Liver (tissue), 9 donors: ENCODE measurements around the gene ADSS2. TPM values are rescaled to one million over a fixed set of nuclear protein-coding genes. Genes with fewer than 3 reads are reported as not detected.

Source experiments
- DNase-seq: peaks from one replicate; pipeline ENCODE4 v3.0.0-alpha.2; 2017; ENCODE audit warnings: low spot score
- H3K27ac ChIP-seq, 2 donors: one replicate each; pipeline ENCODE4 v1.7.0; 2013; ENCODE audit warnings: inconsistent platforms in 2 of 2, low read length in 2 of 2, control low read depth in 1 of 2, low read depth in 1 of 2, mild to moderate bottlenecking in 1 of 2
- H3K27me3 ChIP-seq, 4 donors: one replicate each; pipeline versions ENCODE4 v1.6.1 to v1.7.0; 2013; ENCODE audit warnings: low read length in 3 of 4, inconsistent platforms in 1 of 4, mild to moderate bottlenecking in 1 of 4, moderate library complexity in 1 of 4; ENCODE audit not compliant: control insufficient read depth in 4 of 4, insufficient read depth in 4 of 4
- H3K36me3 ChIP-seq, 4 donors: one replicate each; pipeline versions ENCODE4 v1.6.1 to v1.7.0; 2013; ENCODE audit warnings: low read length in 3 of 4, mild to moderate bottlenecking in 3 of 4, low read depth in 1 of 4, moderate library complexity in 1 of 4; ENCODE audit not compliant: control insufficient read depth in 4 of 4, insufficient read depth in 3 of 4
- H3K4me1 ChIP-seq, 4 donors: one replicate each; pipeline versions ENCODE4 v1.6.1 to v1.7.0; 2013; ENCODE audit warnings: low read length in 3 of 4, mild to moderate bottlenecking in 3 of 4, moderate library complexity in 1 of 4; ENCODE audit not compliant: control insufficient read depth in 4 of 4, insufficient read depth in 4 of 4
- H3K4me3 ChIP-seq, 3 donors: one replicate each; pipeline versions ENCODE4 v1.6.1 to v1.7.0; 2013; ENCODE audit warnings: low read length in 3 of 3, control low read depth in 1 of 3, low read depth in 1 of 3, mild to moderate bottlenecking in 1 of 3
- H3K9ac ChIP-seq, 2 donors: one replicate each; pipeline ENCODE4 v1.7.0; 2013; ENCODE audit warnings: low read length in 2 of 2, mild to moderate bottlenecking in 2 of 2, moderate library complexity in 2 of 2, control low read depth in 1 of 2, low read depth in 1 of 2
- H3K9me3 ChIP-seq, 4 donors: one replicate each; pipeline versions ENCODE4 v1.6.1 to v1.7.0; 2013; ENCODE audit warnings: low read length in 3 of 4; ENCODE audit not compliant: control insufficient read depth in 4 of 4
- EGR1 ChIP-seq, 2 donors: IDR thresholded peaks; 2 replicates each; pipeline ENCODE4 v1.6.1; 2016 to 2018; ENCODE audit warnings: antibody characterized with exemption in 2 of 2, low read depth in 2 of 2
- FOXA1 ChIP-seq: IDR thresholded peaks from 2 replicates; pipeline ENCODE4 v1.6.1; 2016; ENCODE audit warnings: antibody characterized with exemption
- FOXA2 ChIP-seq: IDR thresholded peaks from 2 replicates; pipeline ENCODE4 v1.6.1; 2016; ENCODE audit warnings: antibody characterized with exemption
- GABPA ChIP-seq, 2 donors: IDR thresholded peaks in 1 of 2; conservative IDR thresholded peaks in 1 of 2; 2 replicates each; pipeline ENCODE4 v1.6.1; 2016; ENCODE audit warnings: antibody characterized with exemption in 2 of 2, mild to moderate bottlenecking in 1 of 2, moderate library complexity in 1 of 2
- HNF4A ChIP-seq, 2 donors: conservative IDR thresholded peaks; 2 replicates each; pipeline ENCODE4 v1.6.1; 2016; ENCODE audit warnings: antibody characterized with exemption in 2 of 2, mild to moderate bottlenecking in 2 of 2
- HNF4G ChIP-seq: IDR thresholded peaks from 2 replicates; pipeline ENCODE4 v1.6.1; 2016; ENCODE audit warnings: antibody characterized with exemption
- JUND ChIP-seq, 2 donors: IDR thresholded peaks; 2 replicates each; pipeline ENCODE4 v1.6.1; 2016; ENCODE audit warnings: antibody characterized with exemption in 2 of 2
- NR2F2 ChIP-seq: IDR thresholded peaks from 2 replicates; pipeline ENCODE4 v1.6.1; 2016; ENCODE audit warnings: antibody characterized with exemption
- RAD21 ChIP-seq, 2 donors: IDR thresholded peaks; 2 replicates each; pipeline ENCODE4 v1.6.1; 2016; ENCODE audit warnings: antibody characterized with exemption in 2 of 2, mild to moderate bottlenecking in 2 of 2
- RXRA ChIP-seq, 2 donors: IDR thresholded peaks; 2 replicates each; pipeline ENCODE4 v1.6.1; 2017 to 2018; ENCODE audit warnings: antibody characterized with exemption in 2 of 2, mild to moderate bottlenecking in 1 of 2
- SP1 ChIP-seq: IDR thresholded peaks from 2 replicates; pipeline ENCODE4 v1.6.1; 2018; ENCODE audit warnings: antibody characterized with exemption, mild to moderate bottlenecking
- TAF1 ChIP-seq: conservative IDR thresholded peaks from 2 replicates; pipeline ENCODE4 v1.6.1; 2016; ENCODE audit warnings: antibody characterized with exemption, mild to moderate bottlenecking
- YY1 ChIP-seq: IDR thresholded peaks from 2 replicates; pipeline ENCODE4 v1.6.1; 2016; ENCODE audit warnings: antibody characterized with exemption, mild to moderate bottlenecking
- WGBS: extraction: QIAGEN DNeasy Blood & Tissue Kit; methylation state at CpG from one replicate; pipeline ENCODE4 v1.1.7; 2013; 5-methylcytosine and 5-hydroxymethylcytosine counted together
- polyA plus RNA-seq, 2 donors: library from polyadenylated mRNA; stranded (reverse) in 1 of 2; unstranded in 1 of 2; fragments of 200-250 nt in 1 of 2; fragments of >200 nt in 1 of 2; fragmentation: Nextera tagmentation in 1 of 2; extraction: Ambion mirVana in 1 of 2; gene quantifications; one replicate each; pipeline versions ENCODE4 v1.2.1 to v1.2.3, GENCODE V29; 2013 to 2015
- total RNA-seq, 2 donors: library from RNA; depleted of rRNA; stranded (reverse); fragments of >200 nt; gene quantifications; one replicate each; pipeline ENCODE4 v1.2.3, GENCODE V29; 2014
- TF ChIP-seq, protein P1 (sequence below): fragments of 150-350 bp; IDR thresholded peaks from 2 replicates; pipeline ENCODE4 v1.5.1; 2017; ENCODE audit warnings: improper control_type of control experiment, low read depth, low read length; ENCODE audit not compliant: missing input control
- TF ChIP-seq, protein P2 (sequence below): IDR thresholded peaks from 2 replicates; pipeline ENCODE4 v1.6.1; 2016; ENCODE audit warnings: antibody characterized with exemption
- TF ChIP-seq, protein P3 (sequence below): IDR thresholded peaks from 2 replicates; pipeline ENCODE4 v1.6.1; 2016; ENCODE audit warnings: antibody characterized with exemption
- TF ChIP-seq, protein P4 (sequence below): IDR thresholded peaks from 2 replicates; pipeline ENCODE4 v1.6.1; 2016; ENCODE audit warnings: antibody characterized with exemption, mild to moderate bottlenecking
- TF ChIP-seq, protein P5 (sequence below): IDR thresholded peaks from 2 replicates; pipeline ENCODE4 v1.6.1; 2016; ENCODE audit warnings: antibody characterized with exemption
- donor health status: healthy.
- donor health status: healthy.
- donor health status: healthy.
- donor health status: healthy.
- donor health status: healthy.

Gene ADSS2
- total and polyA plus RNA-seq, 4 donors, result 7.3 to 17.3 (median 12.6) TPM

DNA sequence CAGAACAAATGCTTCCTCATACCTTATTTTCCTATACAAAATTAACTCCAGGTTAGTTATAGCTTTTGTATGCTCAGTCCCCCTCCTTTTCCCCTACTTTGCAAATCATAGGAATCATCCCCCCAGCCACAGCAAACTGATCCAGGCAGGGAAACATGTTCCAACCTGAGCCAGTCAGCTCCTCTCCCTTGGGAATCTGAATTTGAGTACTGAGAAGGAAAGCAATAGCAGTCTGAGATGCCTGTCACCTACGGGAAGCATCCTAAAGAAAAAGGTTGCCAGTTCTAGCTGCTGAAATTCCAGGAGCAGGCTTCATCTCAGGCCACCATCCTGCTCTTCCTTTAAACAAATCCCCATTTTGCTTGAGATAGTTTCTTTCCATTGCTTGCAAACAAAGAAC is 6.9 kb downstream of the ADSS2 start (continued):
- no peak for TF ChIP-seq JUND (IDR thresholded peaks at IDR 0.05)
- TF ChIP-seq, protein P1, sequence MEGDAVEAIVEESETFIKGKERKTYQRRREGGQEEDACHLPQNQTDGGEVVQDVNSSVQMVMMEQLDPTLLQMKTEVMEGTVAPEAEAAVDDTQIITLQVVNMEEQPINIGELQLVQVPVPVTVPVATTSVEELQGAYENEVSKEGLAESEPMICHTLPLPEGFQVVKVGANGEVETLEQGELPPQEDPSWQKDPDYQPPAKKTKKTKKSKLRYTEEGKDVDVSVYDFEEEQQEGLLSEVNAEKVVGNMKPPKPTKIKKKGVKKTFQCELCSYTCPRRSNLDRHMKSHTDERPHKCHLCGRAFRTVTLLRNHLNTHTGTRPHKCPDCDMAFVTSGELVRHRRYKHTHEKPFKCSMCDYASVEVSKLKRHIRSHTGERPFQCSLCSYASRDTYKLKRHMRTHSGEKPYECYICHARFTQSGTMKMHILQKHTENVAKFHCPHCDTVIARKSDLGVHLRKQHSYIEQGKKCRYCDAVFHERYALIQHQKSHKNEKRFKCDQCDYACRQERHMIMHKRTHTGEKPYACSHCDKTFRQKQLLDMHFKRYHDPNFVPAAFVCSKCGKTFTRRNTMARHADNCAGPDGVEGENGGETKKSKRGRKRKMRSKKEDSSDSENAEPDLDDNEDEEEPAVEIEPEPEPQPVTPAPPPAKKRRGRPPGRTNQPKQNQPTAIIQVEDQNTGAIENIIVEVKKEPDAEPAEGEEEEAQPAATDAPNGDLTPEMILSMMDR, result no peak
- no peak for TF ChIP-seq FOXA2
- TF ChIP-seq, protein P2, sequence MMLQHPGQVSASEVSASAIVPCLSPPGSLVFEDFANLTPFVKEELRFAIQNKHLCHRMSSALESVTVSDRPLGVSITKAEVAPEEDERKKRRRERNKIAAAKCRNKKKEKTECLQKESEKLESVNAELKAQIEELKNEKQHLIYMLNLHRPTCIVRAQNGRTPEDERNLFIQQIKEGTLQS, result no peak
- no peak for TF ChIP-seq GABPA (IDR thresholded peaks at IDR 0.05 in 1 of 2, conservative IDR thresholded peaks at IDR 0.05 in 1 of 2)
- TF ChIP-seq HNF4G, result no peak

DNA sequence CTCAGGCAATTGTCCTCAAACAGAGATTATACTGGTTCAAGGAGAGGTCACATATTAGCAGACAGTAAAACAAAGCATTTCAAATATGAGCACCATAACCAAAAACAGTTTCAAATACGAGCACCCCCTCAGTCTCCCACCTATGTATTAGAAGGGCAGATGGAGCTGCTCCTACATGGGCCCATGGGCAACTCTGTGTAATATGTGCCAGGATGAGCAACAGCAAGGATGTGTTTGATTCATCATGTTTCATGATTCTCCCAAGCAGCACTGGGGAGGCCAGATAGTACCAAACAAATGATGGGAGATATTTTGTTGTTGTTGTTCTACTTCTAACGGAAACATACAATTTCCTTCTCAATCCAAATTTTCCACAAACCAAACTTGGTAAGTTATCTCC is 8.9 kb downstream of the ADSS2 start:
- no peak for DNase-seq
- Histone ChIP-seq H3K27ac (no peak overlapping the region), H3K9me3 (no peaks in the 10 kb centered on the region), H3K9ac (no peak overlapping the region), H3K4me3 (no peak overlapping the region), H3K36me3 (peaks cover 0 to 2% (median 0%) of the 10 kb centered on the region in 4 donors), H3K27me3 (no peaks in the 10 kb centered on the region), H3K4me1 (peaks cover 0 to 4% (median 0%) of the 10 kb centered on the region in 4 donors)
- 90% methylated on average over 2 of the region's 2 CpGs for WGBS
- no peak for TF ChIP-seq NR2F2
- TF ChIP-seq YY1, result no peak
- no peak for TF ChIP-seq TAF1
- no peak for TF ChIP-seq JUND (IDR thresholded peaks at IDR 0.05)
- TF ChIP-seq, protein P2, result no peak
- no peak for TF ChIP-seq EGR1 (IDR thresholded peaks at IDR 0.05; ENCODE audit: low read depth in 2 of 2)
- TF ChIP-seq, protein P3, sequence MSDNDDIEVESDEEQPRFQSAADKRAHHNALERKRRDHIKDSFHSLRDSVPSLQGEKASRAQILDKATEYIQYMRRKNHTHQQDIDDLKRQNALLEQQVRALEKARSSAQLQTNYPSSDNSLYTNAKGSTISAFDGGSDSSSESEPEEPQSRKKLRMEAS, result no peak
- TF ChIP-seq FOXA2, result no peak
- TF ChIP-seq FOXA1, result no peak
- TF ChIP-seq SP1, result no peak
- no peak for TF ChIP-seq RAD21 (IDR thresholded peaks at IDR 0.05)
- no peak for TF ChIP-seq HNF4A (conservative IDR thresholded peaks at IDR 0.05)
- no peak for TF ChIP-seq GABPA (IDR thresholded peaks at IDR 0.05 in 1 of 2, conservative IDR thresholded peaks at IDR 0.05 in 1 of 2)
- TF ChIP-seq, protein P4, sequence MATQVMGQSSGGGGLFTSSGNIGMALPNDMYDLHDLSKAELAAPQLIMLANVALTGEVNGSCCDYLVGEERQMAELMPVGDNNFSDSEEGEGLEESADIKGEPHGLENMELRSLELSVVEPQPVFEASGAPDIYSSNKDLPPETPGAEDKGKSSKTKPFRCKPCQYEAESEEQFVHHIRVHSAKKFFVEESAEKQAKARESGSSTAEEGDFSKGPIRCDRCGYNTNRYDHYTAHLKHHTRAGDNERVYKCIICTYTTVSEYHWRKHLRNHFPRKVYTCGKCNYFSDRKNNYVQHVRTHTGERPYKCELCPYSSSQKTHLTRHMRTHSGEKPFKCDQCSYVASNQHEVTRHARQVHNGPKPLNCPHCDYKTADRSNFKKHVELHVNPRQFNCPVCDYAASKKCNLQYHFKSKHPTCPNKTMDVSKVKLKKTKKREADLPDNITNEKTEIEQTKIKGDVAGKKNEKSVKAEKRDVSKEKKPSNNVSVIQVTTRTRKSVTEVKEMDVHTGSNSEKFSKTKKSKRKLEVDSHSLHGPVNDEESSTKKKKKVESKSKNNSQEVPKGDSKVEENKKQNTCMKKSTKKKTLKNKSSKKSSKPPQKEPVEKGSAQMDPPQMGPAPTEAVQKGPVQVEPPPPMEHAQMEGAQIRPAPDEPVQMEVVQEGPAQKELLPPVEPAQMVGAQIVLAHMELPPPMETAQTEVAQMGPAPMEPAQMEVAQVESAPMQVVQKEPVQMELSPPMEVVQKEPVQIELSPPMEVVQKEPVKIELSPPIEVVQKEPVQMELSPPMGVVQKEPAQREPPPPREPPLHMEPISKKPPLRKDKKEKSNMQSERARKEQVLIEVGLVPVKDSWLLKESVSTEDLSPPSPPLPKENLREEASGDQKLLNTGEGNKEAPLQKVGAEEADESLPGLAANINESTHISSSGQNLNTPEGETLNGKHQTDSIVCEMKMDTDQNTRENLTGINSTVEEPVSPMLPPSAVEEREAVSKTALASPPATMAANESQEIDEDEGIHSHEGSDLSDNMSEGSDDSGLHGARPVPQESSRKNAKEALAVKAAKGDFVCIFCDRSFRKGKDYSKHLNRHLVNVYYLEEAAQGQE, result no peak
- TF ChIP-seq, protein P5, sequence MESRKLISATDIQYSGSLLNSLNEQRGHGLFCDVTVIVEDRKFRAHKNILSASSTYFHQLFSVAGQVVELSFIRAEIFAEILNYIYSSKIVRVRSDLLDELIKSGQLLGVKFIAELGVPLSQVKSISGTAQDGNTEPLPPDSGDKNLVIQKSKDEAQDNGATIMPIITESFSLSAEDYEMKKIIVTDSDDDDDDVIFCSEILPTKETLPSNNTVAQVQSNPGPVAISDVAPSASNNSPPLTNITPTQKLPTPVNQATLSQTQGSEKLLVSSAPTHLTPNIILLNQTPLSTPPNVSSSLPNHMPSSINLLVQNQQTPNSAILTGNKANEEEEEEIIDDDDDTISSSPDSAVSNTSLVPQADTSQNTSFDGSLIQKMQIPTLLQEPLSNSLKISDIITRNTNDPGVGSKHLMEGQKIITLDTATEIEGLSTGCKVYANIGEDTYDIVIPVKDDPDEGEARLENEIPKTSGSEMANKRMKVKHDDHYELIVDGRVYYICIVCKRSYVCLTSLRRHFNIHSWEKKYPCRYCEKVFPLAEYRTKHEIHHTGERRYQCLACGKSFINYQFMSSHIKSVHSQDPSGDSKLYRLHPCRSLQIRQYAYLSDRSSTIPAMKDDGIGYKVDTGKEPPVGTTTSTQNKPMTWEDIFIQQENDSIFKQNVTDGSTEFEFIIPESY, result no peak
- TF ChIP-seq RXRA (IDR thresholded peaks at IDR 0.05), result no peak
